NOMO-1 (cell line): ENCODE measurements around the gene PDZD2.
"Not testable (repeated sequence)": the region's sequence is repeated elsewhere in the genome, so short reads cannot be mapped to it uniquely, and the experiment has no call there.

Experiments
- DNase-seq, 2 experiments: peaks; one replicate each; lab custom pipeline; 2025; ENCODE audit not compliant: unreplicated experiment in 2 of 2; lab: John Stamatoyannopoulos, UW

PDZD2 gene

DNA sequence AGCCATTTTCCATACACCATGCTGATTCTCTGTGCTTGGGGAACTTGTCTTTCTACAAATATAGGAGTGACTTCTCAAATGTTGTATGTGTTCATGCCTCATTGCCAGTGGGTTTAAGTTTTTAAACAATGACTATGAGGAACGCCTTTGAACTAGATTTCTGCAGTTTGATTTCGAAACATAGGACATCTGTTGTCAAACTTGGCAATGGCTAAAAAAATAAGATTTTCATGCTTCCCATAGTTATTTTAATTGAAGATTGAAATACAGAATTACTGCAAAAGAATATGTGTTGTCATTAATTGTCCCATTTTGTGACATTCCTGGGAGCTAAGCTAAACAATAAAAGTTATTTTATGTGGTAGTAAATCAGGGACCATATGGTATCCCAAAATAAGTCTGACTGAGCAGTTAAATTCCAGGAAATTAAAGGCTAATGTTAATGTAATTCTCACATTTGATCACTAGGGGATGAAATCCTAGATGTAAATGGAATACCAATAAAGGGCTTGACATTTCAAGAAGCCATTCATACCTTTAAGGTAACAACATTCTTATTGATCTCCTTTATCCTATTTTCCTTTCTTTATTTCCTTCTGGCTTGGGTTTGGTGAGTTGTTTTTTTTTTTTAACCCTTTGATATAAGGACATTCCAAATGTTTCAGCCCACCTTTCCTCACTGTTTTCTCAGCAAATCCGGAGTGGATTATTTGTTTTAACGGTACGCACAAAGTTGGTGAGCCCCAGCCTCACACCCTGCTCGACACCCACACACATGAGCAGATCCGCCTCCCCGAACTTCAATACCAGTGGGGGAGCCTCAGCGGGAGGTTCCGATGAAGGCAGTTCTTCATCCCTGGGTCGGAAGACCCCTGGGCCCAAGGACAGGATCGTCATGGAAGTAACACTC is 418.5 kb downstream of the PDZD2 start:
- peak in 1 of 2 experiments; percentile 28 for DNase-seq

DNA sequence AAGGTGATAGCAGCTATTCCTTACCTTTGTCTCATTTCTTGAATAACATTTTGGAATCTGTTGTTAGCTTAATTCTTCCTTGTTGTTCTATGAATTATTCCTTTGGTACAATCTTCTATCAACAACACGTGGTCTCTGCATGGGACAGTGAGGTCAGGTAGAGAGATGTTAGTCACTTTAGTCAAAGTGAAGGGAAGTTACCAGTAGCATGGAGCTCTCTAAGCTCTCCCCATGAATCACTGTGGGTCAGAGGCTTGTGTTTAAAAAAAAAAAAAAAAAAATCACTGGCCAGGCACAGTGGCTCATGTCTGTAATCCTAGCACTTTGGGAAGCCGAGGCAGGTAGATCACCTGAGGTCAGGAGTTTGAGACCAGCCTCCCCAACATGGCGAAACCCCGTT is 419.2 kb downstream of the PDZD2 start:
- DNase-seq: no peak

DNA sequence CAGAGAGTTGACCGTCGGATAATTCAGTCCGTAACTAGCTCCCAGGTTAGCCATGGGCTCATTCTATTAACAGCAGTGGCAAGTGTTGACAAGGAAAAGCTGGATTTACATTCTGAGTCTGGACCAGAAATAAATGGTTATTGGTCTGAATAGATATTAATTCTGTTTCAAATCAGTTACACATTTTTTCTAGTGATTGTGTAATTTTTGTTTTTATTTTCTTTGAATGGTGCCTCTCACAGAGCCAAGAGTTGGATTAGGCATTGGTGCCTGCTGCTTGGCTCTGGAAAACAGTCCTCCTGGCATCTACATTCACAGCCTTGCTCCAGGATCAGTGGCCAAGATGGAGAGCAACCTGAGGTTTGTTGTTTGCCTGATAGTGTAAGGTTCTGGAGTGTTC is 420.1 kb downstream of the PDZD2 start:
- no peak for DNase-seq

DNA sequence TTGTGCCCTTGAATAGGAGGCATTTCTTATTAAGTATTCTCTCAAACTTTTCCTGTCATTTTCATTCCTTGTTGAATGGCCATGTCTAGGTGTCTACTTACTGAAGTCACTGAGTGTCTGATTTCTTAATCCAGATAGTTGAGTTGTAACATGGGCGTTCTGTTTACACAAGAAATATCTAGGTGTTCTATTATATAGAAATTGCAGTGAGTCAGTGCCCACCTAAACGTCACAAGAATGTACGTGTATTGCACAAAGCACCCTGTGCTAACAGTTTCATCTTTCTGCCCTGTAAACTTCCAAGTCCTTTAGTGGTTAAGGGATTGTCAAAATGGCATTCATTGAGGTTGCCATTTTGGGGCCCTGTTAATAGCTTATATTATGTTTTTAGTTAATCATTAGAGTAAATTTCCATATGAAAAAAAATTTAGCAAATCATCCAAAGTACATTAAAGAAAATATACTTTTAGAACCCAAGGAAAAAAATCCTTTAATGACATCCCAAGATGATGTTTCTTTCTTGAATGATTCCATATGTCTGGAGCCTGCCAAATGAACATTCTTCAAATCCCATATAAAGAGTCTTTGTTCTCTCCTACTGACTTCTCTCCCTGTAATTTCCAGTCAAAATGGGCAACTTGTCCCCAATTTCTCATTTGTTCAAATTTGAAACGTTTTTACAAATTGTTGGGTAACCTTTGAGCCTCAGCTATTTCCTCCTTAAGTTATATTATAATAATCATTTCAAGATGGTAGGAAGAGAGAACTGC is 421.0 kb downstream of the PDZD2 start:
- no peak for DNase-seq

DNA sequence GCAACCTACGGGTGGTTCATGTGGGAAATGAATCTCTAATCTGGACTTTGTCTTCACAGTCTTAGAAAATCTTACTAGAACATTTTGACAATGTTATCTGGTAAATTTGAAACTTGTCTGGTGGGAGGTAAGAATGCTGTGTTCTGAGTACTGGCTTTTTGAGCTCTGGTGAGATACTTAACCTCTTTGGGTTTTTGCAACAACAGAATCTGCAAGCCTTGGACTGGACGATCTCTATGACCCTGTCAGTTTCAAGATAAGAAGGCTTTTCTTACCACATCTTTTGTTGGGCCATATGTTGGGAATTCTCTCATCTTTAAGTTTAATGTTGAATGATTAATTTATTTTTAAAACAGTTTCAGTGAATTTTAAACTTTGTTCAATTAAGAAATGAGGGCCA is 422.3 kb downstream of the PDZD2 start:
- no peak for DNase-seq

DNA sequence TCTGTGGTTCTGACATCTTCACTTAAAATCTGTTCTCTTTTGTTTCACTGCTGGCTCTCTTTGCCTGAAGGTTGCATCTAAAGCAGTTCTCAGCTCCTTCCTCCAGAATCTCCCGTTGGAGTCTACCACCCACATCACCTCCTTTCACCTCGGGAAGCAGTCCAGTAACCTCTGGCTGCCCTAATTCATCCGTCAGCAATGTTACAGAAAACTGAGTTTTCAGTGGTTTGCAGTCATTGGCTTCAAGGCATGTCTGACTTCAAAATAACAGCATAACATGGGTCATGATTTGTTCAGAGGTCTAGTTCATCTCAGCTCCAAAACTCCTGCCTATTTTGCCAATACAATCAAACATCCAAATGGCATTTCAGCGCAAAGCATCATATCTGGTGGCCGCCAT is 427.5 kb downstream of the PDZD2 start:
- DNase-seq: no peak

DNA sequence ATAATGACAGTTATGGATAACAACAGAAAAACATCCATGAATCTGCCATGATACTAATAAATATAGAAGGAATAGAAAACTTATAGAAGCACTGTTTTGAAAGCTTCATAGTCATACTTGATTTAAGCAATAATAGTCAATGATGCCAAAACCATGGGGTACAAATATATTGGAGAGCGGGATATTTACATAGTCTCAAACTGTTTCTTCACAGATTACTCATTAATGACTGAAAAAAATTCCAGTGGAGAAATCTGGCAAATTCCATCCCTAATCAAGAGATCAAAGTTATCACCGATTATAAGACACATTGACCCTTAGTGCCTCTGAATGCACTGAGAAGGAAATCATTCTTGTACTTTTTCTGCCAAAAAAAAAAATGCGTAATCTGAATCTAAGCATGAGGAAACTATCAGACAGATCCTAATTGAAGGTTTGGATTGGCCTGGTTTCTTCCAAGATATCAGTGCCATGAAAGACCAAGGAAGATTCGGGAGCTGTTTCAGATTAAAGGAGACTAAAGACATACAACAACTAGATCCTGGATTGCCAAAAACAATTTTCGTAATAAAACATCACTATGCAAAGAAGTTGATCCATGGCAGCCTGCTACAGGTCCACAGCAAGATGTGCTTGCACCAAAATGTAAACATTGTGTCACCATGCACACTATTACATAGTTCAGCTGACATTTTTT is 429.0 kb downstream of the PDZD2 start:
- no peak for DNase-seq

DNA sequence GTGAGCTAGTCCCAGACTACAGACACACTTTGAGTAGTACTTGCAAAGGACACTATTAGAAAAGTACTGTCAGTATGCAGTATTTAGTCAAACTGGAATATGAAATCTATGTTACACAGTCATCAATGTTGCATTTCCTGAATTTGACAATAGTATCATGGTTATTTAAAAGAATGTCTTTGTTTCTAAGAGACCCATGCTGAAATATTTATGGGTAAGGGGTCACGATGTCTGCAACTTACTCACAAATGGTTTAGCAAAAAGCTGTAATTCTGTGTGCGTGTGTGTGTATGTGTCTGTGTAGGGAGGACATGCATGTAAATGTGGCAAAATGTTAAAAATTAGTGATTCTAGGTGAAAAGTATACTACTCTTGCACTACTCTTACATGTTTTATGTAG is 429.6 kb downstream of the PDZD2 start:
- no peak for DNase-seq

DNA sequence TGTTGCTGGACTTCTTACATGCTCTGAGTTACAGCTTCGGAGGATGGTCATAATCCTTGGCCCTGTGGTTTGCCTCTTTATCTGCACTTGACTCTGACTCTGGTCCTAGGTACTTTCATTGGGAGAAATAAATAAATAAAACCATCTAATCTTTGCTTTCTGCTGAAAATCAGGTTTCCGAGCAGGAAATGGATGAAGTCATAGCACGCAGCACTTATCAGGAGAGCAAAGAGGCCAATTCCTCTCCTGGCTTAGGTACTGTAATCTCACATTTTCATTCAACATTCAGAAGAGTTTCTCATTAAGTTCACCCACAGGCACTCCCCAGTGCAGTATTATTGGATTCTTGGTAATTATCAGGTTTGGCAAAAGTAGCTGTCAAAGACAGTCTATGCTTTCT is 430.5 kb downstream of the PDZD2 start:
- no peak for DNase-seq

DNA sequence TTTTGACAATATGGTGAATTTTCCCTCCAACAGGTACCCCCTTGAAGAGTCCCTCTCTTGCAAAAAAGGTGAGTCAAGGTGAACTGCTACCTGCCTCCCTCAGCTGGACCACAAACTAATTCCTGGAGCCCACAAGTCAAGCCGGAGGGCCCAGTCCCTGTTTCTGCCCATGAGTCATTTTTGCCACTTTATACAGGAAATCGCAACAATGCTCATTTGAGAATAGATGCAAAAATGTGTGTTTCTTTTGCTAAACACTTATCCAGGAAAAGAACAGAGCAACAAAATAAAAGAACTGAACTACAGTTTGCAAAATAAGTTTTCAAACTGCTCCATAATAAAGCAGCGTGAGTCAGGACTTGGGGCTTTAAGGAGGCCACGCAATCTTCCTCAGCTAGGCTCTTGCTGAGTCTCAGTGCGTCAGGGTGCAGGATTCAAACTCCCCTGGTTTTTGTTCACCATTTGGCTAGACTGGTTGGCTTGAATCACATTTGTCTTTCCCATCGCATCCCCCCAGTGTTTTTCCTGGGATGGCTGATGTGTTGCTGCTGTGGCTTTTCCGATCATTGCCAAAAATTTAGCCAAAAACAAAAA is 432.5 kb downstream of the PDZD2 start:
- DNase-seq: no peak

DNA sequence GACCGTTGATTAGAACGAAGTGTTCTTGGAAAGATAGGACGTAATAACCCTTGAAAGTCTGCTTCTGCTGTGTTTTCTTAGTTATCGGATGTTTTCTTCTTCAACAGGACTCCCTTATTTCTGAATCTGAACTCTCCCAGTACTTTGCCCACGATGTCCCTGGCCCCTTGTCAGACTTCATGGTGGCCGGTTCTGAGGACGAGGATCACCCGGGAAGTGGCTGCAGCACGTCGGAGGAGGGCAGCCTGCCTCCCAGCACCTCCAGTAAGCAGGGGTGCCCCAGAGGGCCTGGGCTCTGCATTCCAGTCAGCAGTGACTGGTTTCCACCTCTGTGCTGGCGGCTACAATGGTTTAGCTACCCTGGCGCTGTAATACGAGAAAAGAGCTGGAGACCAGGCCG is 433.1 kb downstream of the PDZD2 start:
- DNase-seq: no peak

DNA sequence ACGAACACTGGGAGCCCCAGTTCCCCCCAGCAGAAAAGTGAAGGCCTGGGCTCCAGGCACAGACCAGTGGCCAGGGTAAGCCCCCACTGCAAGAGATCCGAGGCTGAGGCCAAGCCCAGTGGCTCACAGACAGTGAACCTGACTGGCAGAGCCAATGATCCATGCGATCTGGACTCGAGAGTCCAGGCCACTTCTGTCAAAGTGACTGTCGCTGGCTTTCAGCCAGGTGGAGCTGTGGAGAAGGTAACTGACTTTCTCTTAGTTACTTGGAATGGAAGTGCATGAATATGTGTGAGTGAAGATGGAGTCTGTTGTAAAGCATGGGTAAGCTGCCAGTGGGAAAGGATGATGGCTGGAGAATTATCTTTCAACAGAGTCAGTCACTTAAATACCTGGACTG is 435.5 kb downstream of the PDZD2 start:
- DNase-seq: no peak

DNA sequence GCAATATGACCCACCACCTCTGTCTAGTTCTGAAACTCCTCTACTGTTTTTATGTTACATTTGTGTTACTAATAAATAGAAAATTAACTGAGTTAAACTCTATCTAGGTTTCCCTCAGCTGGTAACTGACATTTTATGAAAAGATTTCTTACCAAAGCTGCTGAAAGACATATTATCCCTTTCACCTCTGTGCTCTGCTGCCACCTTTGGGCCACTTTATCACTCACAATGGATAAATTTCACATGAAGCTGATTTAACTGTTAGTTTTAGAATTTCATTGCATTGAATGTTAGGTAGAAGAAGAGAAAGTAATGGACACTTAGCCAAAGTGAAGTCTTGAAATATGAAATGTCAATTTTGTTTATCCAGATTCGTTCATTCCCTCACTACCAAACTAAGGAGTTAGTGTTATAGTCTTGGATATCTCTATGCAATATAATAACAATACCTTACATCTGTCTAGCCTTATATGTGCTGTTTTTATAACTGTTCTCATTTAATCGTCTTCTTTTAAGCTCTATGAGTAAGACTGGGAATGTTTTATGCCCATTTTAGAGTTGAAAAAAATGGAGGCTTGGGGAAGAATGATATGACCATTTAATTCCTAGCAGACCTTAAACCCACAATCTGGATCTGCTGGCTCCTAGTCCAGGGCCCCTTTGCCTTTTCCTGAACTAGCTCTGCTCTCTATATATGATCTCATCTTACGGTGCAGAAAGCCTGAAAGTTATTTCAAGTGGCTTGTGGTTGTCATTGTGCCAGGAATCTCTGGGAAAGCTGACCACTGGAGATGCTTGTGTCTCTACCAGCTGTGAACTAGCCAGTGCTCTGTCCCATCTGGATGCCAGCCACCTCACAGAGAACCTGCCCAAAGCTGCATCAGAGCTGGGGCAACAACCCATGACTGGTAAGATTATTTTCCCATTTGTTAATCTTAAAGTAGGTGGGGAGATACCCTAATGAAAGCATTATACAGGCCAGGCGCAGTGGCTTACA is 438.1 kb downstream of the PDZD2 start:
- DNase-seq: peak; percentile 46 to 85

DNA sequence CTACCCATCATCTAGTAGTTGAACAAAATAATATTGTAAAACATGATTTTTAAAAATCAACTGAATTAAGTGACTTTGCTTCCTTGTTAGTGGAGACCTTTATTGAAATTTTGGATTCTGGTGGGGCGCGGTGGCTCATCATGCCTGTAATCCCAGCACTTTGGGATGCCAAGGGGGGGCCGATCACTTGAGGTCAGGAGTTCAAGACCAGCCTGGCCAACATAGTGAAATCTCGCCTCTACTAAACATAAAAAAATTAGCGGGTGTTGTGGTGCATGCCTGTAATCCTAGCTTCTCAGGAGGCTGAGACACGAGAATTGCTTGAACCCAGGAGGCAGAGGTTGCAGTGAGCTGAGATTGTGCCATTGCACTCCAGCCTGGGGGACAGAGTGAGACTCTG is 439.9 kb downstream of the PDZD2 start:
- not testable (repeated sequence) for DNase-seq

DNA sequence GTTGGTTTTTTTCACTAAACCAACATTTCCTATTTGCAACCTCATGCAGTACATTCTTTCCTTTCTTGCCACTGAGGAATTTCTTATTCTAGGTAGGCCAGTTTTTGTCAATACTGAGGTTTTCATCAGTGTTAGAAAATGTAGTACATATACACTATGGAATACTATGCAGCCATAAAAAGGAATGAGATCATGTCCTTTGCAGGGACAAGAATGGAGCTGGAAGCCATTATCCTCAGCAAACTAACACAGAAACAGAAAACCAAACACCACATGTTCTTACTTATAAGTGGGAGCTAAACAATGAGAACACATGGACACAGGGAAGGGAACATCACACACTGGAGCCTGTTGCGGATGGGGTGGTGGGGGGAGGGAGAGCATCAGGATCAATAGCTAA is 441.6 kb downstream of the PDZD2 start:
- not testable (repeated sequence) for DNase-seq

DNA sequence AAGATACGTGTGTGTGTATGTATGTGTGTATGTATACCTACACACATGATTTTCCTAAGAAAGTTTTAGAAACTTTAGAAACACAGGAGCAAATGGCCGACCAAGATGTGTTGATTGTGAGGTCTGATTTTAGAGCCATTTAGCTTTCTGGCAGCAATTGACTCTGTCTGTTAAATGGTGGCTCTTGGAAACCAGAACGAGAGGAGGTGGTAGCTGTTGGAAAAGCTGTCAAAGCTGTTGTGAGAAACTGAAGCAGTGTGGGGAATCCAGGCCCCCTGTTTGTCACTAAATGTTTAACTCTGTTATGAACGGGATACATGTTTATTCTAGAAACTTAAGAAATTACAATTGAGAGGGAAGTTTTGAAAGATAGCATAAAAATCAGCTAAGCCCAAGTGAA is 443.8 kb downstream of the PDZD2 start:
- no peak for DNase-seq

DNA sequence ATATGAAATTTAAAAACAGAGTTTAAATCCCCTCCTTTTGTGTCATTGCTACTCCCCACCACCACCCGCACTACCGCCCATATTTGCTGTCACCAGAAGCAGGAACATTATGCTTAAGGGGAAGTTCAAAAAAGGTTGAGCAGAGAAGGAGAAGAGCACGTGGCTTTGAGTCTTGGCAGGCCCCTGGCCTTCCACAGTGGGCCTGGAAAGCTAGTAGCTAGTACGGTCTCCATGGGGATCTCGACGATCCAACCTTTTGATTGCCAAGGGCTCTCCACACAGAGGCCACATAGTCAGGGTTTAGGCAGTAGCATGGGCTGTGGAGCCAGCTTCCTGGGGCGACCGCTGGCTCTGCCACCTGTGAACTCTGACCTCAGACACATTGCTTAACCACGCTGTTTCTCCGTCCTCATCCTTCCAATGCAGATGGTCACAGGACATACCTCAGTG is 445.1 kb downstream of the PDZD2 start:
- peak; percentile 25 to 47 for DNase-seq

DNA sequence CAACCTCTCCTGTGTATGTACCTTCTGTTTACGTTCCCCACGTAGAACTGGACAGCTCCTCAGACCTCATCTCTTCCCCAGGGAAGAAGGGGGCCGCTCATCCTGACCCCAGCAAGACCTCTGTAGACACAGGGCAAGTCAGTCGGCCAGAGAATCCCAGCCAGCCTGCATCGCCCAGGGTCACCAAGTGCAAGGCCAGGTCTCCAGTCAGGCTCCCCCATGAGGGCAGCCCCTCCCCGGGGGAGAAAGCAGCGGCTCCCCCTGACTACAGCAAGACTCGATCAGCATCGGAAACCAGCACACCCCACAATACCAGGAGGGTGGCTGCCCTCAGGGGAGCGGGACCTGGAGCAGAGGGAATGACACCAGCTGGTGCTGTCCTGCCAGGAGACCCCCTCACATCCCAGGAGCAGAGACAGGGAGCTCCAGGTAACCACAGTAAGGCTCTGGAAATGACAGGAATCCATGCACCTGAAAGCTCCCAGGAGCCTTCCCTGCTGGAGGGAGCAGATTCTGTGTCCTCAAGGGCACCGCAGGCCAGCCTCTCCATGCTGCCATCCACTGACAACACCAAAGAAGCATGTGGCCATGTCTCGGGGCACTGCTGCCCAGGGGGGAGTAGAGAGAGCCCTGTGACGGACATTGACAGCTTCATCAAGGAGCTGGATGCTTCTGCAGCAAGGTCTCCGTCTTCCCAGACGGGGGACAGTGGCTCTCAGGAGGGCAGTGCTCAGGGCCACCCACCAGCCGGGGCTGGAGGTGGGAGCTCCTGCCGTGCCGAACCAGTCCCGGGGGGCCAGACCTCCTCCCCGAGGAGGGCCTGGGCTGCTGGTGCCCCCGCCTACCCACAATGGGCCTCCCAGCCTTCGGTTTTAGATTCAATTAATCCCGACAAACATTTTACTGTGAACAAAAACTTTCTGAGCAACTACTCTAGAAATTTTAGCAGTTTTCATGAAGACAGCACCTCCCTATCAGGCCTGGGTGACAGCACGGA is 448.5 kb downstream of the PDZD2 start:
- DNase-seq: no peak

DNA sequence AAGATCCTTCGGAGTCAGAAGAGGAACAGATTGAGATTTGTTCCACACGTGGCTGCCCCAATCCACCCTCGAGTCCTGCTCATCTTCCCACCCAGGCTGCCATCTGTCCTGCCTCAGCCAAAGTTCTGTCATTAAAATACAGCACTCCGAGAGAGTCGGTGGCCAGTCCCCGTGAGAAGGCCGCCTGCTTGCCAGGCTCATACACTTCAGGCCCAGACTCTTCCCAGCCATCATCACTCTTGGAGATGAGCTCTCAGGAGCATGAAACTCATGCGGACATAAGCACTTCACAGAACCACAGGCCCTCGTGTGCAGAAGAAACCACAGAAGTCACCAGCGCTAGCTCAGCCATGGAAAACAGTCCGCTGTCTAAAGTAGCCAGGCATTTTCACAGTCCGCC is 449.3 kb downstream of the PDZD2 start:
- no peak for DNase-seq
